ENCODE data around the gene CCDC158.
"Not testable (repeated sequence)": the region's sequence is repeated elsewhere in the genome, so short reads cannot be mapped to it uniquely, and the experiment has no call there.

The CCDC158 gene

DNA sequence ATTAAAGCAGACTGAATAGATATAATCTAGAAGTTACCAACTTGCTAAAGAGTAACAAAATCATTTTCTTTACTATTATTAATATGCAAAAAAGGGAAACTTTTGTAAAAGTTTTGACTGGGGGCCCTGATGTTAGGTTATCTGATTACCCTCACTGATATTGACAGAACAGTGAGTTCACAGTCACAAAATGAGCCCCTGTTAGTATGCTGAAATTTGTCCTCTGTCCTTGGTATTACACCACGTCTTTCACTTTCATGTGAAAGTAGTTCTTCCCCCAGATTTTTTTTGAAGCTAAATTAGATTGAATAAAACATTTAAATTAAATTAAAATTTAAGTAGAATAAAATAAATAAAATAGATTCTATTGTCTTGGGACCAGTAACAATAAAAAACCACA, 108.5 kb downstream of the CCDC158 start:
- in situ Hi-C loops (cut with MboI; ENCODE audit: low sequenced_read_pairs) = no loop called here

DNA sequence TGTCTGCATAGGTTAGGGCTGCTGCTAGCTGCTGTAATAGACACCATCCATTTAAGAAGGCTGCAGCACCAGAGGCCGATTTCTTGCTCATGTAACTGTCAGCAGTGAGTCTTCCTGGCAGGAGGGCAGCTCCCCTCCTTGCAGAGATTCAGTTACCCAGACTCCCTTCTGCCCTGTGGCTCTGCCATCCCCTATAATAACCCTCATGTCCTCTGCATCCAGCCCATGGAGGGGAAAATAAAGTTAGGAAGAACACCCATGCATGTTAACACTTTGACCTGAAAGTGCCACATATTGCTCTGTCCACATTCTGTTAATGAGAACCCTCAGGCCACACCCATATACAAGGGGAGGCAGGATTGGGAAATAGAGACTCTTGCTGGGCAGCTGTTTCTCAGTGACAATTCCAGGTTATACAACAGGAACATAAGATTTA, 109.0 kb downstream of the CCDC158 start:
- in situ Hi-C loops (cut with MboI; ENCODE audit: low sequenced_read_pairs) = no loop called here

DNA sequence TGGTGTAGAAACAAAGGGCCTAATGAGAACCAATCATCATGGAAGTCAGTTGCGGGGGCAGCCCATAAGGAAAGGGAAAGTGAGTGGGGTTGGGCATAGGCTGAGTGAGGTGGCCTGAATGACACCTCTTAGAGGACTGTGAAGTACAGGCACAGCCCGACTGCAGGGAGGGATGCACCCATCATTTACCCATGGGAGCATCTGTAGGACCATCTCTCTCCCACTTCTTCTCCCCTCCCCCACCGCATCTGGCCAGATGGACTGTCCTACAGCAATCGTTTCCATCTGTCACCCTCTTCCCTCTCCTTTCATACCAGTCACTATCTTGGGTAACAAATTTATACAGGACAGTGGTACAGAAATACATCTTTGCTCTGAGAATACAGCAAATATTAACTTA, 110.3 kb downstream of the CCDC158 start:
- in situ Hi-C loops (cut with MboI; ENCODE audit: low sequenced_read_pairs) = no loop called here

DNA sequence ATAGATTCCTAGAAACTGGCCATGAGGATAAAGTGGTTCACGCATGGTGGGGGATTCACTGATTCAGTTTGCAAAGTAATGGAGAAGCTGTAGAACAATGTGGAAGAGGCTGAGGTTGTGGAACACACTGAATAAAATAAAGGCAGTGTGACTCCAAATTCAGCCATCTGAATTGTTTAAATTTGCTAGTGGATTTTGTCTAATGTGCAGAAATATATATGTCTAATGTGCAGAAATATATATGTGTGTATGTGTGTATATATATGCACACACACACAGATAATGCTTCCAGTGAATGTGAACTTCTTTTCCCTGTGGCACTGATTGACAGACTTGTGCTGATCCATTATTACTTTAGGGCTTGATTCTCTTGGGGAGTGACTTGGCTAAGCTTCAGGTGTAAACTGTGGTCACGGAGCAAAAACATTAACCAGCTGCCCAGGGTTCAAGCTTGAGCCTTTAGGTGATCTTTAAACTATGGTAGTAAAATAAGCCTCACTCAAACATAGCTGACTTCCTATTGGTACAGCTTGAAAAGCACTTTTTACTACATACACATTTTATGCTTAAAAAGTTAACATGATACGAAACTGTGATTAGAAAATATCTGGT, 110.9 kb downstream of the CCDC158 start:
- in situ Hi-C loops (cut with MboI; ENCODE audit: low sequenced_read_pairs) = no loop called here

DNA sequence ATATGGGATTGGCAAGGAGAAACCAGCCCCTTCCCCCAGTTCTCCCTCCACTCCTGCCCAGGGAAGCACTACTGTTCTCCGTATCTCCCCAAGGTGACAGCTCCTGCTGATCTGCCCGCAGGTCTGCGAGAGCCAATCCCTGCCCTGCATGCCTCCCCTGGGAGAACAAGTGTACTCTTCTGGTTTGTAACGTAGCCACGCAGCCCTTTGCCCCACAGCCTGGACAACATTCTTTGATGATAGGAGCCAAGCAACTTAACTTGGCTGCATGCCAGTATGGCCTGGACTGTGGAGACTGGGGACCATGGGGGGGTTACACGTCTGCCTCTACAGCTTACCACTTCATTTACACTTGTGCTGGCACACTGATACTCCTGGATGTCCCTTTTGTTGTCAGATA, 112.4 kb downstream of the CCDC158 start:
- in situ Hi-C loops (cut with MboI; ENCODE audit: low sequenced_read_pairs) = no loop called here

DNA sequence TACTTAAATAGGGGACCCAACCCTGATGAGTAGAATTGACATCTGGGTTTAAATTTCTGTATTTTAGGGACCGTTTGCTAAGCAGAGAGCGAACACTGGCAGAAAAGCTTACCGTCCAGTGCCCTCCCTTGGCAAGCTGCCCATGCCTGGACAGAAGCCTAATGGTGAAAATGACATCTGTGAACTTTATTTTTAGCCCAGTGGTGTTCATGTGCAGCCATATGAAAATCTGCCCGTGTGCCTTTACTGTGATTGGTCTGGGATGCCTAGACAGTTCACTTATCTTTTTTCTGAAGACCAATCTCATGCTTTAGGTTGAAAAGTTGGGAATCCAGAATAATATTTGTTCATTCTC, 113.3 kb downstream of the CCDC158 start:
- in situ Hi-C loops (cut with MboI; ENCODE audit: low sequenced_read_pairs) = no loop called here

DNA sequence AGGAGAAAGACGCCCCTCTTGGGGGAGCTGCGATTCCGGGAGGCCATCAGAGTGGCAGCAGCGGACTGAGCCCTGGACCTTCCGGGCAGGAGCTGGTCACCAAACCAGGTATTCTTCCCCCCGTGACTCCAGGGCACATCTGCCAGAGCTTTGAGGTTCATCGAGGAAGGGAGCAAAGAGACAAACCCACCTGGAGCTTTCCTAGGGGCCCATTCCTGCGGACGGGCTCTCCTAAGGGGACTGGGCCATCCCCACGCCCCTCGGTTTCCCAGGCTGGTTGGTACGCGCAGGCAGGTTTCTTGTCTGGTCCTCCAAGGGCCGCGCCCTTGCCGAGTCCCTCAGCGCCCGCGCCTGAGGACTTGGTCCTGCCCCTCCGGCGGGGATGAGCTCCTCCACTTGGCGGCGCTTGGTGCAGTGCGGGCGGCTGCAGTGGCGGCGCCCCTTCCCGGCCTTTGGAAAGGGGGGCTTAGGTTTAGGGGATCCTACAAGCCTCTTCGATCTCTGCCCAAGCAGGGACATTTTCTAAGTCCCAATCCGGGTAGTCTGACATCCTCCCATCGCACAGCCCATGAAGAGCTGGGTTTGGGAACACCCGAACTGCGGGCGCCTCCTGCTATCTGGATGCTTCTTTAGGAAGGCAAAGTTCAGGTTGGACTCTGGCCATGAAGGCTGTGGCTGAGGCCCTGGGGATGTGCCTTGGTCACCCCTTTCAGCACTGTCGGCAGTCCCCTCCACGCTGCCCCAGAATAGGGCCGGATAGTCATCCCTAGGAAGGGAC, 113.9 kb downstream of the CCDC158 start:
- in situ Hi-C loops (cut with MboI; ENCODE audit: low sequenced_read_pairs) = no loop called here

DNA sequence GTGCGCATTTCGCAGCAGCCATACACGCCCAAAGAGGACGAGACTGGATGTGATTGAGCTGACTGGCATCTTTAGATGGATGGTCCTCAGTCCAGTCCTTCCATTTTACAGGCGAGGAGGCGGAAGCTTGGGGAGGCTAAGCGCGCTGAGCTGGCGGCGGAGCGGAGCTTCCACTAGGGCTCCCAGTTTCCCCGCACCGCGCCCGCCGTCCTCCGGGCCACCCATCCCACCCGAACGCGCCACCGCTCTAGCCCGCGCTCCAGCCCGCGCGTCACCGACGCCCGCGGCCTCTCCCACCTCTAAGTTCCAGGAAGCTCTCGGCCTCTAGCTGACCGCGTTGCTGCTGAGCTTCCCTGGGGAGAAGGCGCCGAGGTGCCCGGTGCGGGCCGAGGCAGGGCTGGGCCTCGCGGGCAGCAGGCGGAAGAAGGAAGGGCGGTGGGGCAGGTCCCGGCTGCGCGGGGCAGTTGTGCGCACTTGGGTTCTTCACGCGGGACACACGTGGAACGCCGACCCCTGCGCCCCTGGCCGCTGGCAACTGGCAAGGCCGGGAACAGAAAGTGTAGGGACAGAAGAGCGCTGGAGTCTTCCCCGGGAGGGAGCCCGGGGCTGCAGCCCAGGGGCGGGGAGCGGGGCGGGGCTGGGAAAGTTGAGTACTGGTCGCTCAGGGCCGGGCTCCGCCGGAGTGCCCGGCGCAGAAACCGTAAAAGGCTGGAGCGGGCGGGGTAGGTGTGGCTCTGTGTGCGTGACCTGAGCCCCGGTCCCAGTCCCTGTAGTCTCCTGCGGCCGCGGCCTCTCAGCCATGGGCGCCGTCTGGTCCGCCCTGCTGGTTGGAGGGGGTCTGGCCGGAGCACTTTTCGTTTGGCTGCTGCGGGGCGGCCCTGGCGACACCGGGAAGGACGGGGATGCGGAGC, 114.7 kb downstream of the CCDC158 start, which contains the start of gene STBD1:
Gene STBD1, plus strand, starts transcription at position 763 of the 911 bp plus-strand sequence. Its CDS starts 37 bp downstream, at position 800.
- in situ Hi-C loops (cut with MboI; ENCODE audit: low sequenced_read_pairs) = no loop called here

DNA sequence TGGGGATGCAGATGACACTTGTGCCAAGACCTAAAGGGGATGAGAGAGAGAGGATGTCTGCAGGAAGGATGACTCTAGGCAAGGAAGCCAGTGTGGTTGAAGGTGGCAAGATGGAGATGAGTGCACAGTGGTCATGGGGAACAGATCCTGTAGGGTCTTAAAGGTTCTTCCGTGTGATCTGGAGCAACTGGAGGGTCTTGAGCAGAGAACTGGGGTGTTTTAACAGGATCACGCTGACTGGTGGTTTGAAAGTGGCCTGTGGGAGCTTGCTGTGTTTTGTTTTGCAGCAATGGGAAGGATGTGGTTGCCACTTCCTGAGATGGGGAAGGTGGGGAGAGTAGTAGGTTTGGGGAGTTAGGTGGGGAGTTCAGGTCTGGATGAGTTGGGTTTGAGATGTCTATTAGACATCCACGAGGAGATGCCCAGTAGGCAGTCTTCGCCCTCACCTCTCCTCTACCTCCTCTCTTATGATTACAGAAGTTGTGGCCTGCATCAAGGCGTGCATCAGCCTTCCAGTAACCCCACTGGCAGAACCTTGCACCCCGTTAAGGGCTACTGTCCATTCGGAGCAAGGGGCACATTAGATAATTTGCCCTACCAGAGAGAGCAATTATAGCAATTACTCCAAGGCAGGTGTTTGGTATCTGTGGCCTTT, 115.8 kb downstream of the CCDC158 start:
- in situ Hi-C loops (cut with MboI; ENCODE audit: low sequenced_read_pairs) = no loop called here

DNA sequence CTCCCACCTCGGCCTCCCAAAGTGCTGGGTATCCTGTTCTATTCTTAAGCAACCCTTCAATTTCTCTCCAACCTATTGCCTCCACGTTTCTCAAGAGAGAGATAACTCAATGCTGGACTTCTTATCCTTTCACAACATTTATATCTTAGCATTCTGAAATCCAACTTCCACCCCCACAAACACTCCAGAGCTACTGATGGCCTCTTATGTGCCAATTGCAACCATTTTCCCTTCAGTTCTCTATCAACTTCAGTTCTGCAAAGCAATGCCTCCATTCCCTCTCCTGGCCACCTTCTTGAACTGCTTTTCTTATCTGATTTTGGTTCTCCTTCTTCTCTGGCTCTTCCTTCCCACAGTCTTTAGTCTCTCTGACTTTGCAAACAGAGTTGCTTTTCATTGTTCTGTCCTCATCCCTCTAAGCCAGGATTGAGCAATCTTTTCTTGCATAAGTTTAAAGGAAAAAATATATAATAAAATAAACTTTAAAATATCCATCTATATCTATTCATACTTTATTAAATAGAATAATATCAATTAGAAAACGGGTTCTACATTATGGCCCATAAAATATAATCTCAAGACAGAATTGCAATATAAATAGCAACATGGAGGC, 118.0 kb downstream of the CCDC158 start:
- in situ Hi-C loops (cut with MboI; ENCODE audit: low sequenced_read_pairs) = no loop called here

DNA sequence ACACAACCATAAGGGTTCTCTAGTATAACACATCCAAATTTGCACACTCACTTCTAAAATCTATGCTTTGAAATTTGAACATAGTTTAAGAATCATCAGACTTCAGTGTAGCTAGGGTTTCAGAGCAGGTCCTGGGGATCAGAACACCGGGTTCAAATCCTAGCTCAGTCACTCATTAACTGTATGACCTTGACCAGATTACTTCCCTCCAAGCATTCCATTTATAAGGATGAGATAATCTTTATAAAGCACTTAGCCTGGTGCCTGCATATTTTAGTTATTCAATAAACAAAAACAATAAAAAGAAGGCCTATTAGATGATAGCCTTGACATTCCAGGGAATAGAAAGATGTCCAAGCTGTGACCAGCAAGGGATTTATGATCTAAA, 119.2 kb downstream of the CCDC158 start:
- in situ Hi-C loops (cut with MboI; ENCODE audit: low sequenced_read_pairs) = no loop called here

DNA sequence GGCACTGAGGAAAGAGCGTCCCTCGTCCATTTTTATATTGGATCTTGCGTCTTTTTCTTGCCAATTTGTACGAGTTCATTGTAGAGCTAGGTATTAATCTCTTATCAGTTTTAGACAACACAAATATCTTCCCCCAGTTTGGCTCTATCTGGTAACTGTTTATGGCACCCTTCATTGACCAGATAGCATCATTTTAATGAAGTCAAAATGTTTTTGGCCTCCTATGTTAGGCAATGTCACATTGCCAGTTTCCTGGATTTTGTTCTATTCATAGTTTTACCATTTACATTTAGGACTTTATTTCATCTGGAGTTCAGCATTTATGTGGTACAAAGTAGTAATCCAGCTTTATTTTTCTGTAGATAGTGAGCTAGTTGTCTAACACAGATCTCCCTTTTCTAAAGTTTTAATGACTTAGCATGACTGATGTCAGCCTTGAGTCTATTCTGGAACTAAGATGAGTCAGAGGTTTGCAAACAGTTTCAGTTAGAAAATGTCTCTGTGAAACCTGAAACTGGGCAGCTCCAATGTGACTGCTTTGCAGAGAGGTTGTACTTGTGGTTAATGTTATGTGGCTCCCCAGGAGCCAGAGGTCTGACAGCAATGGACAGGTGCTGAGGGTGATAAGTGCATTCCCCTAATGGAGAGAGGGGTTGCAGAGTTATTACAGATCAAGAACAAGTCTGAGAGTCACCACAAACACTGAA, 119.7 kb downstream of the CCDC158 start:
- in situ Hi-C loops (cut with MboI; ENCODE audit: low sequenced_read_pairs) = no loop called here

DNA sequence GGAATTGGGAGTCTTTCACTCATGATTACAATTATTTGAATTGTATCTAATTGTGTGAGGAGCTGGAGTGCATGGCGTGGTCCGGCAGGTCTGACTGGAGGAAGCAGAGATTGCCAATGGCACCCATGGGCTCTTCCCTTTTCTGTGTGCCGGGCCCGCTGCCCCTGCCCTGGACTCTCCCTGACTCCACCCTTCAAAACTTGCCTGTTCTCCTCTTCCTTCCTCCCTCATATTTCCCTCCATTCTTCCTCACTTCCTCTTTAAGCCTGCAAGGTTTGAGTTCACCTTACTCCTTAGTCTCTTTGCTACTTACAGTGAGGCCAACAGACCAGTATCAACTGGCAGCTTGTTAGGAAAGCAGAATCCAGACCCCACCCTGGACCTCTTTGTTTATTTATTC, 120.9 kb downstream of the CCDC158 start:
- in situ Hi-C loops (cut with MboI; ENCODE audit: low sequenced_read_pairs) = no loop called here

DNA sequence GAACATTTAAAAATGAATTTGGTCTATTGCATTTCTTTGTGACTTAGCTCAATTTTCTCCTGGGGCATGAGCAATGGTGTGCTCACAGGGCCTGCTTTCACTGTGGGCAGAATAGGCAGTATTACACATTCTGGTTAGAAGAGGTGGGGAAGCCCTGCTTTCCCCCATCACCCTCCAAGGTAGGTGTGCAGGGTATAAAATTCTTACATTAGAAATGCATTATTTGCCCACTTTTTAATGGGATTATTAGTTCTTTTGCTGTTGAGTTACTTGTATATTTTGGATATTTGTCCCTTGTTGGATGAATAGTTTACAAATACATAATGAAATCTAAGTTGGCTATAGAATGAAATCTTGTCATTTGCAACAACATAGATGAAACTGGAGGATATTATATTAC, 122.7 kb downstream of the CCDC158 start:
- in situ Hi-C loops (cut with MboI; ENCODE audit: low sequenced_read_pairs) = loop anchor here (10.0 kb wide), 1 partner anchor 83 kb away; the partner anchor contains the start of gene SCARB2

DNA sequence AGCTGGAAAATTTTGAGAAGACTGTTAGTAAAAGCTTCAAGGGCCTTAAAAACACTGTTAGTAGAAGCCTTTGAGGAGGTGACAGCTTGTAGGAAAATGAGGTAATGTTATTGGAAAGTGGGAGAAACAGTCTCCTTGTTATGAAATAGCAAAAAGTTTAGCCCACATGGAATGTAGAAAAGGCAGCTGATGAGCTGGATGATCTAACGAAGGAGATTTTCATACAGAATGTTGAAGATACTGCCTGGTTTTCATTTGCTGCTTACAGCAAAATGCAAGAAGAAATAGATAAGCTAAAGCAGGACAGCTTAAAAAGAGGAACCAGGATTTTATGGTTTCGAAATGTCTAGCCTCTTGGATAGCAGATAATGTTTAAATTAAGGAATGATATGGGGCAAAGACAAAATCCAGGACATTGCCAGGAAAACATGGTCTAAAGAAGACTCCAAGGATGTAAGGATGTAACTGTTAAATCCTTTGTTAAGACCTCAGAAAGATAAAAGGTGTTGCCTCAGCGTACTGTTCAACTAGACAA, 124.6 kb downstream of the CCDC158 start:
- in situ Hi-C loops (cut with MboI; ENCODE audit: low sequenced_read_pairs) = loop anchor here (10.0 kb wide), 1 partner anchor 82 kb away; the partner anchor contains the start of gene SCARB2

DNA sequence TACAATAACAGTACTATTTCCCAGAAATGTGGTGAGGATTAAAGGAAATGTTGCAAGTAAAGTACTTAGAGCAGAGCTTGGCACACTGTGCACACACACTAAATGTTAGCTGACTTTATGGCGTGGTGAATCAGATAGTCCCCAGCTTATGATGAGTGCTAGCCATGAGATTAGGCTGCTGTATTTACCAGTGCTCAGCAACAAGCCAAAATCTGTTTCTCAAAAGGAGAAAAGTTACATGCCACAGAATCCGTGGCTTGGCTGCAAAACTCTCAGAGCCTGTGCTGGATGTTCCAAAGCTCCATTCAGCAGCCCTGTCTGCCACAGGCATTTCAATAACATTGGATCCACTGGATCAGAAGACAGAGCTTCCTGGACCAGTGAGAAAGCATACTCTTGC, 127.2 kb downstream of the CCDC158 start:
- in situ Hi-C loops (cut with MboI; ENCODE audit: low sequenced_read_pairs) = loop anchor here (10.0 kb wide), 1 partner anchor 79 kb away; the partner anchor contains the start of gene SCARB2

DNA sequence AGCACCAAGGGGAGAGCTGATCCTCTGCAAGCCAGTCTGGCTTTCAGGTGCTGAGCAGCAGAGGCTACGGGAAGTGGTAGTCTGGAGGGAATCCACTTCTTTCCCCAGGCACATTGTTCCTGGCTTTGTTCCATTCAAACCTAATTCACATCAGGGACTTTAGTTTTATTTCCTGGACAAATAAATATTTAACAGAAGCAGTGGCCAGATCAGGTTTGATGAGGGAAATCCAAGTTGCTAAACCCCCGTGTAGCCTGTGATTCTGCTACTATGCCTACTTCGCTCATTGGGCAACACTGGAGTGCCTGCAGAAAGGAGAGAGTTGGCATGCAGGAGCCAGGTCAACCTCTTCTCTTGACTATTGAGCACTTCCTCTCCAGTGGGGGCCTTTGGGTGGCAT, 128.2 kb downstream of the CCDC158 start:
- in situ Hi-C loops (cut with MboI; ENCODE audit: low sequenced_read_pairs) = loop anchor here (10.0 kb wide), 1 partner anchor 78 kb away; the partner anchor contains the start of gene SCARB2

DNA sequence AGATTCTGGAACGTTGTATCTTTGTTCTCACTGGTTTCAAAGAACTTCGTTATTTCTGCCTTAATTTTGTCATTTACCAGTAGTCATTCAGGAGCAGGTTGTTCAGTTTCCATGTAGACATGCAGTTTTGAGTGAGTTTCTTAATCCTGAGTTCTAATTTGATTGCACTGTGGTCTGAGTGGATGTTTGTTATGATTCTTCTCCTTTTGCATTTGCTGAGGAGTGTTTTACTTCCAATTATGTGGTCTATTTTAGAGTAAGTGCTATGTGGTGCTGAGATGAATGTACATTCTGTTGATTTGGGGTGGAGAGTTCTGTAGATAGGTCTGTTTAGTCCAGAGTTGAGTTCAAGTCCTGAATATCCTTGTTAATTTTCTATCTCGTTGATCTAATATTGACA, 133.1 kb downstream of the CCDC158 start:
- in situ Hi-C loops (cut with MboI; ENCODE audit: low sequenced_read_pairs) = not testable (repeated sequence)

DNA sequence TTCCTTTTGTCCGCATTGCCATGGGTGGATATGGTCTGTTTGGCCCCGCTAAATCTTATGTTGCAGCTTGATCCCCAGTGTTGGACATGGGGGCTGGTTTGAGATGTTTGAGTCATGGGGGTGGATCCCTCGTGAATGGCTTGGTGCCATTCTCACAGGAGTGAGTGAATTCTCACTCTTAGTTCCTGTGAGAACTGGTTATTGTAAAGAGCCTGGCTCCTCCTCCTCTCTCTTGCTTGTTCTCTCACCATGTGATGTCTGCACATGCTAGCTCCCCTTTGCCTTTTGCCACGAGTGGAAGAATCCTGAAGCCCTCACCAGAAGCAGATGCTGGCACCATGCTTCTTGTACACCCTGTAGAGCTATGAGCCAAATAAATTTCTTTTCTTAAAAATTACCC, 137.0 kb downstream of the CCDC158 start:
- in situ Hi-C loops (cut with MboI; ENCODE audit: low sequenced_read_pairs) = no loop called here
